GM18858 (cell line): ENCODE results near the gene PDK2.

Experiments used
- ATAC-seq: cut with Tn5 transposase; IDR thresholded peaks from one replicate; pipeline ENCODE4 v1.9.1; 2021; ENCODE audit not compliant: unreplicated experiment

PDK2 gene

GRCh38 chr17:50078430-50078829 lies 16.7 kb upstream of the PDK2 start:
- no peak for ATAC-seq

GRCh38 chr17:50079334-50080095 lies 15.6 kb upstream of the PDK2 start:
- no peak for ATAC-seq

- no peak for ATAC-seq
These were observed 15.1 kb upstream of the PDK2 start for GRCh38 chr17:50080096-50080480.

GRCh38 chr17:50080827-50081226 lies 14.3 kb upstream of the PDK2 start:
- ATAC-seq, result no peak

- no peak for ATAC-seq
These were observed 13.4 kb upstream of the PDK2 start for GRCh38 chr17:50081757-50082156.

GRCh38 chr17:50087246-50087911 lies 7.8 kb upstream of the PDK2 start:
- ATAC-seq, result no peak

GRCh38 chr17:50087912-50088405 lies 7.2 kb upstream of the PDK2 start:
- no peak for ATAC-seq

GRCh38 chr17:50088952-50089825 lies 6.0 kb upstream of the PDK2 start:
- no peak for ATAC-seq

GRCh38 chr17:50090071-50090470 lies 5.1 kb upstream of the PDK2 start:
- ATAC-seq, result no peak

GRCh38 chr17:50090971-50091917 lies 3.9 kb upstream of the PDK2 start:
- ATAC-seq, result no peak

GRCh38 chr17:50091918-50092285 lies 3.2 kb upstream of the PDK2 start:
- no peak for ATAC-seq

- ATAC-seq, result no peak
These were observed 1.9 kb upstream of the PDK2 start for GRCh38 chr17:50093246-50093645.

GRCh38 chr17:50093807-50094206 lies 1.3 kb upstream of the PDK2 start:
- no peak for ATAC-seq

GRCh38 chr17:50094243-50094752 lies 853 bp upstream of the PDK2 start:
- ATAC-seq, result no peak

GRCh38 chr17:50095626-50096037 lies 481 bp downstream of the PDK2 start:
- ATAC-seq, result no peak

GRCh38 chr17:50096092-50096491 lies 941 bp downstream of the PDK2 start:
- no peak for ATAC-seq

GRCh38 chr17:50096758-50097157 lies 1.6 kb downstream of the PDK2 start:
- no peak for ATAC-seq

- no peak for ATAC-seq
These were observed 2.3 kb downstream of the PDK2 start for GRCh38 chr17:50097455-50097854.

GRCh38 chr17:50097926-50098325 lies 2.8 kb downstream of the PDK2 start:
- ATAC-seq, result no peak

- no peak for ATAC-seq
These were observed 3.4 kb downstream of the PDK2 start for GRCh38 chr17:50098583-50098982.
